ENCODE data around the gene ZNF350. TPM values are rescaled to one million over a fixed set of nuclear protein-coding genes. Genes with fewer than 3 reads are reported as not detected.
A peak's percentile ranks its signal among the peaks of the same experiment; 100 is the strongest.
"Not testable (repeated sequence)": the region's sequence is repeated elsewhere in the genome, so short reads cannot be mapped to it uniquely, and the experiment has no call there.

Gene ZNF350
- 8.2 TPM for polyA plus RNA-seq (2012; ENCODE audit: low read depth, missing spikeins)

DNA sequence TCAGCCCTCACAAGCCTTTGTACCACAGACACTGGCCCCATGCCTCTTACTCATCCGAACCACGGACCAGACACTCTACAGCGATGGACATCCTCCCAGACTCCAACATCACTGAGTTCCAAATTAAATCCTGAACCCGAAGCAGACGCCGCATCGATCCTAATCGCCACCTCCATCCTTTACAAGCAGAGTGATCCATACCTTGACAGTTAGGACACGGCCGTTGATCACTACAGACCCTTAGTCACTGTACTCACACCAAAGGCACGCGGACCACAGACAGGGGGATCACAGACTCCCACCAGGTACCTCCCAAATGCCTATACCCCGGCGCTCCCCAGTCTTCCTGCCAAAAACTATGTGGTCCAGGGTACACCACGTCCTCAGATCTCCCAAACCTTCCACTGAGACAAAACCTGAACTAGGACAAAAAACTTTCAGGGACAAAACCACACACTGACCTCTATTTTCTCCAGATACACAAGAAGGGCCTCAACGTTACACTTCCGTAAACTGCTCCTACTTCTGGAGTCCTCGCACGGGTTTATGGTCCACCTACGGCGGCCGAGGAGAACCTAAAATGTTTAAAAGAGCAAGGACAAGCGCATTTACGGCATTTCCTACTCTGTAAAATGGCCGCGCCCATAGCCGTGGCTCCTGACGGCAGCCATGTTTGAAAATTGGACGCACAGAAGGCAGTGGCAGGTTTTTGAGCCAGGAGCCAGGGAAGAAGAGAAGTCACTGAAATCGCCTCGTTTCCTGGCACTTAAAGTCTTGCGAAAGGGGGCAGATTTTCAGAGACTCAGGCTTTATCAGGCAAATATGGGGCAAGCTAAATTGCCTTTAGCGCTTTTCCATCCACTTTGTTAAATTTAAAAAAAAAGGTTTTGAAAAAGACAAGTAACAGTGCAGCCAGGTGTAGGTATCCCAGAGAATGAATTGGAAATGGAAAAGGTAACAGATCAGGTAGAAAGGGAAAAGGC, at the start of gene ZNF350:
Gene ZNF350 (minus strand): TSS at position 532 of the 983 bp plus-strand sequence. CDS start 12,480 bp downstream, outside the sequence.
- TF ChIP-seq POLR2A (IDR thresholded peaks at IDR 0.05; ENCODE audit: low read depth, low read length) = peak; percentile 79
- TF ChIP-seq TAF1 (IDR thresholded peaks at IDR 0.05; ENCODE audit: low read depth, low read length) = peak; percentile 57; the same call in 1 of the 2 replicates
- TF ChIP-seq PAX5 (IDR thresholded peaks at IDR 0.05; ENCODE audit: insufficient read depth, low read length, severe bottlenecking) = no peak
- no peak for TF ChIP-seq POU2F2 (IDR thresholded peaks at IDR 0.05; ENCODE audit: low read depth, low read length)
- peak; percentile 78 for TF ChIP-seq POLR2AphosphoS5 (IDR thresholded peaks at IDR 0.05; ENCODE audit: low read depth, low read length)
- TF ChIP-seq SPI1 (IDR thresholded peaks at IDR 0.05; ENCODE audit: low read depth, low read length) = peak; percentile 84
- DNase-seq (ENCODE audit: insufficient read length, low spot score) (peak; percentile 57), FAIRE-seq (peak; percentile 98)

DNA sequence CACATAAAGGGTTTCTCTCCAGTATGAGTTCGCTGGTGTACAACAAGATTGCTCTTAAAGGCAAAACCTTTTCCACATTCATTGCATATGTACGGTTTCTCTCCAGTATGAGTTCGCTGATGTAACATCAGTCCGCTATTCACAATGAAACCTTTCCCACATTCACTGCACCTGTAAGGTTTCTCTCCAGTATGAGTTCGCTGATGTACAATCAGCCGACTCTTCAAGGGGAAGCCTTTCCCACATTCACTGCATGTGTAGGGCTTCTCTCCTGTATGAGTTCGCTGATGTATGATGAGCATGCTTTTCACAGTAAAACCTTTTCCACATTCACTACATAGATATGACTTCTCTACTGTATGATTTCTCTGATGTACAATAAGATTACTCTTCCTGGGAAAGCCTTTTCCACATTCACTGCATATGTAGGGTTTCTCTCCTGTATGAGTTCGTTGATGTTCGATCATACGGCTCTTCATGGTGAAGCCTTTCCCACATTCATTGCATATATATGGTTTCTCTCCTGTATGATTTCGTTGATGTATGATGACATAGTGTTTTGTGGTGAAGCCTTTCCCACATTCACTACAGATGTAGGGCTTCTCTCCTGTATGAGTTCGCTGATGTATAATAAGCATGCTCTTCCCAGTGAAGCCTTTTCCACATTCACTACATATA, 47.5 kb upstream of the ZNF350 start:
- FAIRE-seq = no peak
- DNase-seq (ENCODE audit: insufficient read length, low spot score) = no peak
- TF ChIP-seq SPI1 (IDR thresholded peaks at IDR 0.05; ENCODE audit: low read depth, low read length) (no peak), POLR2A (IDR thresholded peaks at IDR 0.05; ENCODE audit: low read depth, low read length) (0 out of 2 replicates have a peak, but pooled peaks have one; percentile 10)

DNA sequence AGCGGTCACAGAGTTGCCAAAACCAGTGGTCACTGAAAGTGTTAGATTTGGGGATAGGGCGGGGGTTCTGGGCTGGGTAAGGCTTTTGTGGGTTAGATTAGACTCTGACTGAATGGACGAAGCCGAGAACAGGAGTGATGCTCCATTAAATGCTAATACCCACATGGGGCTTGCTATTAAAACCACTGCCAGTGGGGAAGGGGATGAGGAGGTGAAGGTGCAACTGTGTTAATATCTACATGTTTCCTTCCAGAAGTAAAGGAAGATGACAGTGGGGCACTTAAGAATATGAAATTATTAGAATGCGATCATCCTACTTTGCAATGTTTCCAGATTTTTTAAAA, 42.1 kb upstream of the ZNF350 start:
- DNase-seq (ENCODE audit: insufficient read length, low spot score) = no peak
- TF ChIP-seq PAX5 (IDR thresholded peaks at IDR 0.05; ENCODE audit: insufficient read depth, low read length, severe bottlenecking) (no peak), POU2F2 (IDR thresholded peaks at IDR 0.05; ENCODE audit: low read depth, low read length) (no peak), TAF1 (IDR thresholded peaks at IDR 0.05; ENCODE audit: low read depth, low read length) (no peak), POLR2AphosphoS5 (IDR thresholded peaks at IDR 0.05; ENCODE audit: low read depth, low read length) (no peak), POLR2A (IDR thresholded peaks at IDR 0.05; ENCODE audit: low read depth, low read length) (no peak), SPI1 (IDR thresholded peaks at IDR 0.05; ENCODE audit: low read depth, low read length) (no peak)
- FAIRE-seq = no peak

DNA sequence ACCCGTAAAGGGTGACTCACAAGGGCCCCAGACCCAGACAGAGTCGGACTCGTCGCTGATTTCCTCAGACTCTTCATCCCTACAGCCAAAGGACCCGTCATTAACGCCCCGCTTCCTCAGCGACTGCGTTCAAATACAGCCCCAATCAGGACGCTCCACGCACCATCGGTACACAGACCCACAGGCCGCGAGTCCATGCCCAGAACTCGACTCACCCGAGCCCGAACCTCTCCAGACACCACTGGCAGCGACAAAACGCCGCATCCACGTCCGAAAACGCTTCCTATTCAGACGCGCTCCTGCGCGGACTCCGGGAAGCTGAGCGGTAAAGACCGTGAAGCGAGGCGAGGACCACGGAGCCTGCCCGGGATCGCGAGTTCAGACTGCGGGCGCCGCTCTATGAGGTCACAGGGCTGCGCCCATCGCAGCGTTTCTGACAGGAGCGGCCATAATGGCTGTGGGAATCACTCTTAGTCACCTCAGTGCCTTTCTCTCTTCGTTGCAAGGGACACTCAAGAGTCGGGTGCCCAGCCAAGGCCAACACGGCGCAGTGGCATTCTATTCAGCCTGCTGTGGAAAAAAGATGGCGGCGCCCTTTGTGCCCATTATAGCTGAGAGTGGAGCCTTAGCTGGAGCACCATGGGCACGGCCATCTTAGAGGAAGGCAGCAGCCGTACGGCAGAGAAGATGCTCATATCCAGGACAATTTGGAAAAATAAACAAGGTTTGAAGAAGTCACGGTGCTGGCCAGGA, 41.6 kb upstream of the ZNF350 start, which contains the start of gene ZNF614:
Gene ZNF614 (minus strand): TSS at position 353 of the 753 bp plus-strand sequence. CDS start 2,634 bp downstream, outside the sequence.
- TF ChIP-seq SPI1 (IDR thresholded peaks at IDR 0.05; ENCODE audit: low read depth, low read length) = peak; percentile 30; the same call in 1 of the 2 replicates
- peak; percentile 87 for TF ChIP-seq POU2F2 (IDR thresholded peaks at IDR 0.05; ENCODE audit: low read depth, low read length)
- peak; percentile 96 for TF ChIP-seq POLR2AphosphoS5 (IDR thresholded peaks at IDR 0.05; ENCODE audit: low read depth, low read length)
- TF ChIP-seq POLR2A (IDR thresholded peaks at IDR 0.05; ENCODE audit: low read depth, low read length) = peak; percentile 96
- TF ChIP-seq TAF1 (IDR thresholded peaks at IDR 0.05; ENCODE audit: low read depth, low read length) = peak; percentile 84
- no peak for TF ChIP-seq PAX5 (IDR thresholded peaks at IDR 0.05; ENCODE audit: insufficient read depth, low read length, severe bottlenecking)
- peak; percentile 90 for FAIRE-seq
- DNase-seq (ENCODE audit: insufficient read length, low spot score) = peak; percentile 77

DNA sequence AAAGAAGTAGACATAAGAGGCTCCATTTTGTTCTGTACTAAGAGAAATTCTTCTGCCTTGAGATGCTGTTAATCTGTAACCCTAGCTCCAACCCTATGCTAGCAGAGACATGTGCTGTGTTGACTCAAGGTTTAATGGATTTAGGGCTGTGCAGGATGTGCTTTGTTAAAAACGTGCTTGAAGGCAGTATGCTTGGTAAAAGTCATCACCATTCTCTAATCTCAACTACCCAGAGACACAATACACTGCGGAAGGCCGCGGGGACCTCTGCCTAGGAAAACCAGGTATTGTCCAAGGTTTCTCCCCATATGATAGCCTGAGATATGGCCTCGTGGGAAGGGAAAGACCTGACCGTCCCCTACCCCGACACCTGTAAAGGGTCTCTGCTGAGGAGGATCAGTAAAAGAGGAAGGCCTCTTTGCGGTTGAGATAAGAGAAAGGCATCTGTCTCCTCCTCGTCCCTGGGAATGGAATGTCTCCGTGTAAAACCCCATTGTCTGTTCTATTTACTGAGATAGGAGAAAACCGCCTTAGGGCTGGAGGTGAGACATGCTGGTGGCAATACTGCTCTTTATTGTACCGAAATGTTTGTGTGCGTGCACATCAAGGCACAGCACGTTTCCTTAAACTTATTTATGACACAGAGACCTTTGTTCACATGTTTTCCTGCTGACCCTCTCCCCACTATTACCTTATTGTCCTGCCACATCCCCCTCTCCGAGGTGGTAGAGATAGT, 39.8 kb upstream of the ZNF350 start:
- DNase-seq (ENCODE audit: insufficient read length, low spot score) = not testable (repeated sequence)
- FAIRE-seq = peak; percentile 5

DNA sequence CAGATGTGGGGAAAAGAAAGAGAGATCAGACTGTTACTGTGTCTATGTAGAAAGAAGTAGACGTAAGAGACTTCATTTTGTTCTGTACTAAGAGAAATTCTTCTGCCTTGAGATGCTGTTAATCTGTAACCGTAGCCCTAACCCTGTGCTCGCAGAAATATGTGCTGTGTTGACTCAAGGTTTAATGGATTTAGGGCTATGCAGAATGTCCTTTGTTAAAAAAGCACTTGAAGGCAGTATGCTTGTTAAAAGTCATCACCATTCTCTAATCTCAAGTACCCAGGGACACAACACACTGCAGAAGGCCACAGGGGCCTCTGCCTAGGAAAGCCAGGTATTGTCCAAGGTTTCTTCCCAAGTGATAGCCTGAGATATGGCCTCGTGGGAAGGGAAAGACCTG, 37.8 kb upstream of the ZNF350 start:
- DNase-seq (ENCODE audit: insufficient read length, low spot score); FAIRE-seq: not testable (repeated sequence)

DNA sequence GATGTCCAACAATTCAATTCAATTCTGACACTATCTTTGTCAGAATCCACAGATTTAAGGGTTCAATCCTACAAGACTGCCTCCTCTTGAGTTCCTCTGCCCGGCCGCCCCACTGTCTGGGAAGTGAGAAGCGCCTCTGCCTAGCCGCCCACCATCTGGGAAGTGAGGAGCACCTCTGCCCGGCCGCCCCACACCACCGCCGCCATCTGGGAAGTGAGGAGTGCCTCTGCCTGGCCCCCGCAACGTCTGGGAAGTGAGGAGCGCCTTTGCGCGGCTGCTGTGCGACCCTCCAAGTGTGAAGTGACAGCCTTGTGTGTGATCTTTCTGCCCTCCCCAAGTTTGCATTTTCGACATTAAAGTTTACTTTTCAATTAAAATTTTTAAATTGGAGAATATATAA, 35.6 kb upstream of the ZNF350 start:
- TF ChIP-seq PAX5 (IDR thresholded peaks at IDR 0.05; ENCODE audit: insufficient read depth, low read length, severe bottlenecking) = no peak
- TF ChIP-seq POLR2AphosphoS5 (IDR thresholded peaks at IDR 0.05; ENCODE audit: low read depth, low read length) = no peak
- TF ChIP-seq SPI1 (IDR thresholded peaks at IDR 0.05; ENCODE audit: low read depth, low read length) = no peak
- DNase-seq (ENCODE audit: insufficient read length, low spot score) (no peak), FAIRE-seq (no peak)

DNA sequence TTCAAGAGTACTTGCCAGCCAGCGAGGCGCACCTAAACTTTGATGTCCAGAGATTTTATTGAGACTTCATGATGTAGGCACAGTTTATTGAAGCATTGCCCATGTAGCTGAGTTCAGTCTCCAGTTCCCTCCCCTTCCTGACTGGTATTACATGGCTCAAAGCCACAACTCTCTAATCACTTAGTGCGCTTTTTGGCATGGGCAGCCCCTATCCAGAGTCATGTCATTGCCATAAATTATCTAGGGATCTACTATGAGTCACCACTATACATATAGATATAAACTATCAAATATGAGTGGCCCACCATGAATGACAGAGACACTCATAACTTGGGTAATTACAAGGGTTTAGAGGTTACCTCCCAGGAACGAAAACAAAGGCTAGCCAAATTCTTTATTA, 33.9 kb upstream of the ZNF350 start:
- no peak for FAIRE-seq
- TF ChIP-seq TAF1 (IDR thresholded peaks at IDR 0.05; ENCODE audit: low read depth, low read length) (no peak), POLR2A (IDR thresholded peaks at IDR 0.05; ENCODE audit: low read depth, low read length) (no peak), POU2F2 (IDR thresholded peaks at IDR 0.05; ENCODE audit: low read depth, low read length) (no peak), SPI1 (IDR thresholded peaks at IDR 0.05; ENCODE audit: low read depth, low read length) (no peak), POLR2AphosphoS5 (IDR thresholded peaks at IDR 0.05; ENCODE audit: low read depth, low read length) (no peak), PAX5 (IDR thresholded peaks at IDR 0.05; ENCODE audit: insufficient read depth, low read length, severe bottlenecking) (no peak)
- DNase-seq (ENCODE audit: insufficient read length, low spot score) = no peak

DNA sequence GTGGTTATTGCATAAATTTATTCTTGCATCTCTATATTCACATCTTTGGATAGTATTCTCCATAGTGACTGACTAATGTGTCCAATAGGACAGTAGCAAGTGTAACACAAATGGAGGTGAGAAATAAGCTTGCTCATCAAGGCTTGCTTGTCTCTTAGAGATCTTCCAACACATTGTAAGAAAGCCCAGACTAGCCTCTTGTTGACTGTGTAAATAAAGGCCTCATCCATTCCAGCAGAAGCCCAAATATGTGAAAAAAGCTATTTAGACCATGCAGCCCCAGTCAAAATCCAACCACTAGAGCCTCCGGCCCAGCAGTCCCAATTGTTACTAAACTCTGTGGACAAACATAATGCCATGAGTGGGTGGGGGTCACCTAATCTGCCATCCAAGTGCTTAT, 24.0 kb upstream of the ZNF350 start:
- TF ChIP-seq PAX5 (IDR thresholded peaks at IDR 0.05; ENCODE audit: insufficient read depth, low read length, severe bottlenecking) (no peak), POU2F2 (IDR thresholded peaks at IDR 0.05; ENCODE audit: low read depth, low read length) (no peak), POLR2AphosphoS5 (IDR thresholded peaks at IDR 0.05; ENCODE audit: low read depth, low read length) (no peak), POLR2A (IDR thresholded peaks at IDR 0.05; ENCODE audit: low read depth, low read length) (no peak), SPI1 (IDR thresholded peaks at IDR 0.05; ENCODE audit: low read depth, low read length) (no peak), TAF1 (IDR thresholded peaks at IDR 0.05; ENCODE audit: low read depth, low read length) (no peak)
- DNase-seq (ENCODE audit: insufficient read length, low spot score) (no peak), FAIRE-seq (no peak)
